Peyer's patch (tissue), 4 donors: ENCODE data around the gene PTGER3.

Experiments
- CTCF ChIP-seq, 6 experiments: fragments of 450-650 bp in 4 of 6; fragments of 200-600 bp in 2 of 6; sonication (generic) in 1 of 6; IDR thresholded peaks; one replicate each; pipeline ENCODE4 v1.5.1; 2017 to 2019; ENCODE audit warnings: antibody characterized with exemption in 6 of 6, mild to moderate bottlenecking in 3 of 6, moderate library complexity in 1 of 6
- POLR2A ChIP-seq, 2 donors: fragments of 450-650 bp; IDR thresholded peaks; one replicate each; pipeline ENCODE4 v1.5.1; 2017; ENCODE audit warnings: antibody characterized with exemption in 2 of 2, mild to moderate bottlenecking in 2 of 2, moderate library complexity in 2 of 2

GRCh38 chr1:71031426-71031825, 16.2 kb downstream of the PTGER3 start:
- no peak for TF ChIP-seq CTCF (IDR thresholded peaks at IDR 0.05)
- TF ChIP-seq POLR2A (IDR thresholded peaks at IDR 0.05), result no peak
